IPS DF 6.9 (cell line): Measurements from ENCODE around the gene RPS6KA6.
"Not testable (repeated sequence)": the region's sequence is repeated elsewhere in the genome, so short reads cannot be mapped to it uniquely, and the experiment has no call there.

ENCODE experiments used
- DNase-seq: peaks from one replicate; pipeline ENCODE4 v3.0.0-alpha.2; 2013; ENCODE audit warnings: low read depth, low spot score
- H3K27ac ChIP-seq: one replicate; pipeline ENCODE4 v1.5.1; 2013; ENCODE audit warnings: low read length, control low read depth
- H3K27me3 ChIP-seq: 2 replicates; pipeline ENCODE4 v1.6.1; 2013; ENCODE audit warnings: mild to moderate bottlenecking, low read length; ENCODE audit not compliant: control insufficient read depth, insufficient read depth
- H3K36me3 ChIP-seq: 2 replicates; pipeline ENCODE4 v1.6.1; 2013; ENCODE audit warnings: low read length; ENCODE audit not compliant: control insufficient read depth, insufficient read depth
- H3K4me1 ChIP-seq: 2 replicates; pipeline ENCODE4 v1.6.1; 2013; ENCODE audit warnings: low read length; ENCODE audit not compliant: control insufficient read depth, insufficient read depth
- H3K4me3 ChIP-seq: 2 replicates; pipeline ENCODE4 v1.5.1; 2013; ENCODE audit warnings: mild to moderate bottlenecking, low read length
- H3K9me3 ChIP-seq: 2 replicates; pipeline ENCODE4 v1.6.1; 2013; ENCODE audit warnings: low read length, inconsistent platforms; ENCODE audit not compliant: control insufficient read depth, insufficient read depth
- WGBS: extraction: QIAGEN DNeasy Blood & Tissue Kit; methylation state at CpG from one replicate; pipeline ENCODE4 v1.1.7; 2013; ENCODE audit warnings: mixed read lengths, missing lambda C conversion rate; ENCODE audit not compliant: insufficient read length, insufficient coverage; 5-methylcytosine and 5-hydroxymethylcytosine counted together

RPS6KA6 gene

GRCh38 chrX:84118769-84119168 lies 69.2 kb downstream of the RPS6KA6 start:
- Histone ChIP-seq H3K36me3 (no peaks in the 10 kb centered on the region), H3K4me1 (no peaks in the 10 kb centered on the region), H3K27me3 (no peaks in the 10 kb centered on the region), H3K27ac (no peak overlapping the region), H3K9me3 (no peaks in the 10 kb centered on the region), H3K4me3 (no peak overlapping the region)
- no peak for DNase-seq

- no peaks in the 10 kb centered on the region for H3K9me3 ChIP-seq
- no peak overlapping the region for H3K27ac ChIP-seq
- DNase-seq = no peak
- no peaks in the 10 kb centered on the region for H3K4me1 ChIP-seq
- WGBS = no CpG with 5 or more reads among the region's 4 CpGs
- no peaks in the 10 kb centered on the region for H3K27me3 ChIP-seq
- H3K36me3 ChIP-seq = no peaks in the 10 kb centered on the region
- no peak overlapping the region for H3K4me3 ChIP-seq
Observed at GRCh38 chrX:84118315-84118714, 69.7 kb downstream of the RPS6KA6 start.

- Histone ChIP-seq H3K27ac (no peak overlapping the region), H3K4me3 (no peak overlapping the region), H3K36me3 (no peaks in the 10 kb centered on the region), H3K4me1 (no peaks in the 10 kb centered on the region), H3K27me3 (no peaks in the 10 kb centered on the region), H3K9me3 (no peaks in the 10 kb centered on the region)
- no peak for DNase-seq
- no CpG with 5 or more reads among the region's 5 CpGs for WGBS
Observed at GRCh38 chrX:84108584-84108983, 79.4 kb downstream of the RPS6KA6 start.

- DNase-seq = no peak
- no peaks in the 10 kb centered on the region for H3K9me3 ChIP-seq
- no peaks in the 10 kb centered on the region for H3K4me1 ChIP-seq
- H3K4me3 ChIP-seq = no peak overlapping the region
- no CpG with 5 or more reads among the region's 2 CpGs for WGBS
- no peak overlapping the region for H3K27ac ChIP-seq
- H3K36me3 ChIP-seq = no peaks in the 10 kb centered on the region
- no peaks in the 10 kb centered on the region for H3K27me3 ChIP-seq
Observed at GRCh38 chrX:84099120-84099519, 88.9 kb downstream of the RPS6KA6 start.

- H3K27me3 ChIP-seq, H3K36me3 ChIP-seq, H3K4me1 ChIP-seq, DNase-seq, H3K9me3 ChIP-seq, H3K27ac ChIP-seq, H3K4me3 ChIP-seq: not testable (repeated sequence)
- WGBS = no CpG with 5 or more reads among the region's 9 CpGs
Observed at GRCh38 chrX:84079479-84080197, 108.4 kb downstream of the RPS6KA6 start.

- Histone ChIP-seq H3K36me3 (no peaks in the 10 kb centered on the region), H3K4me3 (no peak overlapping the region), H3K27me3 (no peaks in the 10 kb centered on the region), H3K4me1 (peaks cover 1% of the 10 kb centered on the region; the same call in 1 of the 2 replicates), H3K9me3 (no peaks in the 10 kb centered on the region), H3K27ac (no peak overlapping the region)
- no CpG with 5 or more reads among the region's 9 CpGs for WGBS
- DNase-seq = no peak
Observed at GRCh38 chrX:84078991-84079390, 109.0 kb downstream of the RPS6KA6 start.

GRCh38 chrX:84064814-84065213 lies 123.2 kb downstream of the RPS6KA6 start:
- DNase-seq = no peak
- H3K27ac ChIP-seq = no peak overlapping the region
- WGBS = no CpG with 5 or more reads among the region's 2 CpGs

GRCh38 chrX:84064164-84064563 lies 123.8 kb downstream of the RPS6KA6 start:
- Histone ChIP-seq H3K27ac (no peak overlapping the region), H3K36me3 (no peaks in the 10 kb centered on the region), H3K9me3 (no peaks in the 10 kb centered on the region), H3K4me1 (no peaks in the 10 kb centered on the region), H3K4me3 (no peak overlapping the region), H3K27me3 (no peaks in the 10 kb centered on the region)
- DNase-seq = no peak
- no CpG with 5 or more reads among the region's 4 CpGs for WGBS

More at GRCh38 chrX:84064814-84065213, 123.2 kb downstream of the RPS6KA6 start:
- no peak overlapping the region for H3K4me3 ChIP-seq
- H3K9me3 ChIP-seq = no peaks in the 10 kb centered on the region
- H3K36me3 ChIP-seq = no peaks in the 10 kb centered on the region
- H3K27me3 ChIP-seq = no peaks in the 10 kb centered on the region
- no peaks in the 10 kb centered on the region for H3K4me1 ChIP-seq

- Histone ChIP-seq H3K9me3 (no peaks in the 10 kb centered on the region), H3K27me3 (no peaks in the 10 kb centered on the region), H3K36me3 (no peaks in the 10 kb centered on the region), H3K4me1 (no peaks in the 10 kb centered on the region), H3K27ac (no peak overlapping the region), H3K4me3 (no peak overlapping the region)
- WGBS = no CpG with 5 or more reads among the region's 2 CpGs
- DNase-seq = no peak
Observed at GRCh38 chrX:84047339-84047738, 140.7 kb downstream of the RPS6KA6 start.

GRCh38 chrX:84046403-84046984 lies 141.5 kb downstream of the RPS6KA6 start:
- Histone ChIP-seq H3K36me3 (no peaks in the 10 kb centered on the region), H3K4me3 (no peak overlapping the region), H3K27me3 (no peaks in the 10 kb centered on the region), H3K4me1 (no peaks in the 10 kb centered on the region), H3K27ac (no peak overlapping the region), H3K9me3 (no peaks in the 10 kb centered on the region)
- WGBS = no CpG with 5 or more reads among the region's 7 CpGs
- peak; percentile 11 for DNase-seq

GRCh38 chrX:84044051-84044450 lies 143.9 kb downstream of the RPS6KA6 start:
- no peak overlapping the region for H3K27ac ChIP-seq
- no peak overlapping the region for H3K4me3 ChIP-seq
- no peaks in the 10 kb centered on the region for H3K36me3 ChIP-seq
- H3K4me1 ChIP-seq = no peaks in the 10 kb centered on the region
- no peak for DNase-seq
- no CpG with 5 or more reads among the region's 4 CpGs for WGBS
- no peaks in the 10 kb centered on the region for H3K9me3 ChIP-seq
- no peaks in the 10 kb centered on the region for H3K27me3 ChIP-seq
